Gastroesophageal sphincter (tissue), 3 donors: ENCODE measurements around the gene FLACC1.
"Not testable (repeated sequence)": the region's sequence is repeated elsewhere in the genome, so short reads cannot be mapped to it uniquely, and the experiment has no call there.

ENCODE experiments used
- EP300 ChIP-seq: sonication (generic); formaldehyde crosslinking; IDR thresholded peaks from one replicate; pipeline ENCODE4 v1.6.1; 2017; ENCODE audit warnings: antibody characterized with exemption, mild to moderate bottlenecking
- POLR2AphosphoS5 ChIP-seq: sonication (generic); formaldehyde crosslinking; IDR thresholded peaks from one replicate; pipeline ENCODE4 v1.6.1; 2017; ENCODE audit warnings: antibody characterized with exemption
- TF ChIP-seq, protein P1 (sequence below), 4 experiments: fragments of 200-600 bp in 2 of 4; fragments of 450-650 bp in 2 of 4; sonication (generic) in 1 of 4; IDR thresholded peaks; one replicate each; pipeline ENCODE4 v1.5.1; 2017 to 2019; ENCODE audit warnings: antibody characterized with exemption in 4 of 4, mild to moderate bottlenecking in 2 of 4, moderate library complexity in 2 of 4

DNA sequence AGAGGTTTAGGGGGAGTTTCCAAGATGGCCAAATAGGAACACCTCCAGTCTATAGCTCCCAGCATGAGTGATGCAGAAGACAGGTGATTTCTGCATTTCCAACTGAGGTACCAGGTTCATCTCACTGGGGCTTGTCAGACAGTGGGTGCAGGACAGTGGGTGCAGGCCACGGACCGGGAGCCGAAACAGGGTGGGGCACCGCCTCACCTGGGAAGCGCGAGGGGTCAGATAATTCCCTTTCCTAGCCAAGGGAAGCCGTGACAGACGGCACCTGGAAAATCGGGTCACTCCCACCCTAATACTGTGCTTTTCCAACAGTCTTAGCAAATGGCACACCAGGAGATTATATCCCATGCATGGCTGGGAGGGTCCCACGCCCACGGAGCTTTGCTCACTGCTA is 57.2 kb downstream of the FLACC1 start:
- TF ChIP-seq, protein P1, sequence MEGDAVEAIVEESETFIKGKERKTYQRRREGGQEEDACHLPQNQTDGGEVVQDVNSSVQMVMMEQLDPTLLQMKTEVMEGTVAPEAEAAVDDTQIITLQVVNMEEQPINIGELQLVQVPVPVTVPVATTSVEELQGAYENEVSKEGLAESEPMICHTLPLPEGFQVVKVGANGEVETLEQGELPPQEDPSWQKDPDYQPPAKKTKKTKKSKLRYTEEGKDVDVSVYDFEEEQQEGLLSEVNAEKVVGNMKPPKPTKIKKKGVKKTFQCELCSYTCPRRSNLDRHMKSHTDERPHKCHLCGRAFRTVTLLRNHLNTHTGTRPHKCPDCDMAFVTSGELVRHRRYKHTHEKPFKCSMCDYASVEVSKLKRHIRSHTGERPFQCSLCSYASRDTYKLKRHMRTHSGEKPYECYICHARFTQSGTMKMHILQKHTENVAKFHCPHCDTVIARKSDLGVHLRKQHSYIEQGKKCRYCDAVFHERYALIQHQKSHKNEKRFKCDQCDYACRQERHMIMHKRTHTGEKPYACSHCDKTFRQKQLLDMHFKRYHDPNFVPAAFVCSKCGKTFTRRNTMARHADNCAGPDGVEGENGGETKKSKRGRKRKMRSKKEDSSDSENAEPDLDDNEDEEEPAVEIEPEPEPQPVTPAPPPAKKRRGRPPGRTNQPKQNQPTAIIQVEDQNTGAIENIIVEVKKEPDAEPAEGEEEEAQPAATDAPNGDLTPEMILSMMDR (IDR thresholded peaks at IDR 0.05), result not testable (repeated sequence)
- not testable (repeated sequence) for TF ChIP-seq EP300, POLR2AphosphoS5
